Stimulated activated naive CD8-positive, alpha-beta T cell treated with anti-CD3 and anti-CD28 coated beads, Interleukin-15, amount 100 ng/mL, for 72 hours (primary cell): ENCODE data around the gene SLC35G1.

Source experiments
- ATAC-seq: fragments of 150-1000 bp; cut with Tn5 transposase; 2 replicates; pipeline ENCODE4 v1.10.0; 2021; ENCODE audit warnings: mild to moderate bottlenecking, moderate library complexity
- DNase-seq, 2 donors: peaks; one replicate each; pipeline ENCODE4 v3.0.0; 2021 to 2022
- H3K27ac Mint-ChIP-seq, 2 donors: one replicate each; pipeline ENCODE4 v1.8.0; 2022; ENCODE audit warnings: mild to moderate bottlenecking in 2 of 2, mixed read lengths in 2 of 2, moderate library complexity in 2 of 2
- H3K27me3 Mint-ChIP-seq: one replicate; pipeline ENCODE4 v1.8.0; 2022; ENCODE audit warnings: mixed read lengths
- H3K4me1 Mint-ChIP-seq: one replicate; pipeline ENCODE4 v1.8.0; 2022; ENCODE audit warnings: mild to moderate bottlenecking, mixed read lengths
- H3K4me3 Mint-ChIP-seq, 2 donors: one replicate each; pipeline ENCODE4 v1.8.0; 2022; ENCODE audit warnings: mild to moderate bottlenecking in 2 of 2, mixed read lengths in 2 of 2, moderate library complexity in 1 of 2
- H3K9me3 Mint-ChIP-seq, 2 donors: one replicate each; pipeline ENCODE4 v1.8.0; 2022; ENCODE audit warnings: mixed read lengths in 2 of 2

The SLC35G1 gene, protein sequence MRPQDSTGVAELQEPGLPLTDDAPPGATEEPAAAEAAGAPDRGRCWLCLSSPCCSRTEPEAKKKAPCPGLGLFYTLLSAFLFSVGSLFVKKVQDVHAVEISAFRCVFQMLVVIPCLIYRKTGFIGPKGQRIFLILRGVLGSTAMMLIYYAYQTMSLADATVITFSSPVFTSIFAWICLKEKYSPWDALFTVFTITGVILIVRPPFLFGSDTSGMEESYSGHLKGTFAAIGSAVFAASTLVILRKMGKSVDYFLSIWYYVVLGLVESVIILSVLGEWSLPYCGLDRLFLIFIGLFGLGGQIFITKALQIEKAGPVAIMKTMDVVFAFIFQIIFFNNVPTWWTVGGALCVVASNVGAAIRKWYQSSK

DNA sequence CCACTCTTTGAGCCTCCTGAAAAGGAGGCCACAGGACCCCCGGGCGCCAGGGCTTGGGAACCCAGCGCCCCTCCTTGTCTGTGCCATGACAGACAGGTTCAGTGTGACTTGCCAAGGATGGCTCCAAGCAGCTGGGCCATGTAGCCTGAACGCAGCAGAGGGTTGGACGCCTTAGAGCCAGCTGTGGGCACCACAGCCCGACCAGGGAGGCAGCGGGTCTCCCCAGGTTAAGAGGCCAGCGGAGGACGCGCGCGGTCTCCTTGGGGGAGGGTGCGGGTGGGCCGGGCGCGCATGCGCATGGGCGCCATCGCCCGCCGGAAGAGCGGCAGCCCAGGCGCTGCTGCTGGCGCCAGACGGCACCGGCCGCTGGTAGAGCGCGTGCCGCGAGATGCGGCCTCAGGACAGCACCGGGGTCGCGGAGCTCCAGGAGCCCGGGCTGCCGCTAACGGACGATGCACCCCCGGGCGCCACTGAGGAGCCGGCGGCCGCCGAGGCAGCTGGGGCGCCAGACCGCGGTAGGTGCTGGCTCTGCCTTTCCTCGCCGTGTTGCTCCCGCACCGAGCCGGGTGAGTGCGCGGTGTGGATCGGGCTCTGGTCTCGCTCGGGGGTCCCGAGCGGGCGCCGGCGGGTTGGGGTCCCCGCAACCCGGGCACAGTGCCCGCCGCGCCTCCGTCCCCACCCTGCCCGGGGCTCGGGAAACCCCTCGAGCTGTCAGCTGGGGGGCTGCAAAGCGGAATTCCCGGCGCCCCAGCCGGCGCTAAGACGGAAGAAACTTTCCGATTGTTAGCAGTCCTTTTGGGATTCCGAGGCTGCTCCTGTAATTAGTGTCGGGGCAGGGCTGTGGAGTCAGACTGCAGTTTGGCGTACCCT is at the start of gene SLC35G1:
TSS of gene SLC35G1 (plus strand) at position 333 of the 870 bp plus-strand sequence. CDS start at position 389, 56 bp downstream.
- Mint-ChIP-seq H3K4me3 (peak within 1 kb of the TSS; percentile 77 to 85), H3K4me1 (peaks cover 40% of the 10 kb centered on the region), H3K27me3 (peaks cover 16% of the 10 kb centered on the region), H3K27ac (peak within 1 kb of the TSS; percentile 85 to 87), H3K9me3 (no peaks in the 10 kb centered on the region)
- ATAC-seq (peak; percentile 93), DNase-seq (peak; percentile 55 to 69)

DNA sequence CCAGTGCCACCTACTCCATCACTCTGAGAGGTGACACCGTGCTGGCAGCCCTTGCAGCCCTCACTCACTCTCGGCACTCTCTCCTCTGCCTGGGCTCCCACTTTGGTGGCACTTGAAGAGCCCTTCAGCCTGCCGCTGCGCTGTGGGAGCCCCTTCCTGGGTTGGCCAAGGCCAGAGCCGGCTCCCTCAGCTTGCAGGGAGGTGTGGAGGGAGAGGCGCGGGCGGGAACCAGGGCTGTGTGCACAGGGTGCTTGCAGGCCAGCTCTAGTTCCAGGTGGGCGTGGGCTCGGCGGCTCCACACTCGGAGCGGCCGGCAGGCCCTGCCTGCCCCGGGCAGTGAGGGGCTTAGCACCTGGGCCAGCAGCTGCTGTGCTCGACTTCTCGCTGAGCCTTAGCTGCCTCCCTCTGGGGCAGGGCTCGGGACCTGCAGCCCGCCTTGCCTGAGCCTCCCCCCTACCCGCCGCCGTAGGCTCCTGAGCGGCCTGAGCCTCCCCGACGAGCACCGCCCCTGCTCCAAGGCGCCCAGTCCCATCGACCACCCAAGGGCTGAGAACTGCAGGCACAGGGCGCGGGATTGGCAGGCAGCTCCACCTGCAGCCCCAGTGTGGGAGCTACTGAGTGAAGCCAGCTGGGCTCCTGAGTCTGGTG is 48.7 kb upstream of the SLC35G1 start:
- no peak overlapping the region for H3K27ac Mint-ChIP-seq
- no peak for DNase-seq
- H3K9me3 Mint-ChIP-seq: no peaks in the 10 kb centered on the region
- ATAC-seq: no peak
- H3K27me3 Mint-ChIP-seq: no peaks in the 10 kb centered on the region
- H3K4me3 Mint-ChIP-seq: no peak overlapping the region
- H3K4me1 Mint-ChIP-seq: no peaks in the 10 kb centered on the region

DNA sequence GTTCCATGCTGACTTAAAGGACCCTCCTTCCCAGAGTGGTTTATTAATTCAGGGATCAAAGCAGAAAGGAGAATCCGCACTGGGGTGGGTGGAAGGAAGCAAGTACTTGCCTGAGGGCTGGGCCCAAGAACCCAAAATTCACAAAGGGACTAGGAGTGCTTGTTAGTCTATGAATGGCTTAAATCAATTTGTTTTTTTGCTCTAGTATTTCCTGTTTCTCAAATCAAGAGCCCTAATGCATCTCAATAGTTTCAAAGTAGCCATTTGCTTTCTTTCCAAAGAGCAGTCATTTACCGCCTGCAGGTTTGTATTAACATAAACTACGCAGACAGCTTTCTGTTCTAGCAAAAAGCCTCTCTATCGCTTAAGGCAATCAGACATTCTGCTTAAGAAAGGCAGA is 44.2 kb upstream of the SLC35G1 start:
- Mint-ChIP-seq H3K27me3 (no peaks in the 10 kb centered on the region), H3K4me3 (no peak overlapping the region), H3K27ac (no peak overlapping the region), H3K4me1 (no peaks in the 10 kb centered on the region), H3K9me3 (no peaks in the 10 kb centered on the region)
- DNase-seq (no peak), ATAC-seq (no peak)

DNA sequence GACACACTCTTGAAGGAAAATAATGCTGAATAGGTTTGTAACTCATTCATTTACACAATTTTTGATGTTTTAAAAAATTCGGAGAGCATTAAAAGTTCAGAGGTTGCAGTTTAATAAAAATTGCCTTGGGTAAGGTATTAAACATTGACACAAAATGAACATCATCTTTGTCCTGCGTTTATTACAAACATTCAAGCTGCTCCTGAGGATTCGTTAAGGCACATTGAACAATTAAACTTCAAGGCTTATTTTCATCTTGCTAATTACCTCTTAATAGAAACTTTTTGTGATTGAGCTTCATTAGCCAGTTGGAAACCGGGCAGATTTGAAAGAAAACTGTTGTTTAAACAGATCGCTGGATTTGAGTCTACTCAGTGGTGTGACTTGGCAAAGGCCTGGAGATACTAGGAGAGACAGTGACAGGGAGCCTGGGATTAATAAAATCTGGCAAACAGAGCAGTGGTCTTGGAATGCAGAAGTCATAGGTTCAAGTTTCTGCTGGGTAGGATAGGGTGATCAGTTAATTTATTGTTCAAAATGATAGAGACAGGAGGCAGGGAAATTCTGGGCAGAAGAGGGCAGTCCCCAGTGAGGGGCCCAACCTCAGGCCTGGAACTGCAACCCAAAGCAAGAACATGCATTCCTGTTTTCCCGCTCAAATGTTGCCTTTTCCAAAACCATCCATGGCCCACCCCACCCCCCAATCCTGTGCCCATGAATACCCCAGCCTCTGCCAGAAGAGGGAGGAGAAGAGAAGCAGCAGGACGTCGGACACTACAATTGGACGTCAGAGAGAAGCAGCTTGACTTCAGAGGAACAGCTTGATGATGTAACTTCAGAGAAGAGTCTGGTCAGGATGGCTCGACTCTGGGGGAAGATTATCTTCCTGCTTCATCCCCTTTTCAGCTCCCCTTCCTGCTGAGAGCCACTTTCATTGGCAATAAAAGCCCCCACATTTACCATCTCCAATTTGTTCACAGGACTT is 43.5 kb upstream of the SLC35G1 start:
- Mint-ChIP-seq H3K4me3 (no peak overlapping the region), H3K9me3 (no peaks in the 10 kb centered on the region), H3K27ac (no peak overlapping the region), H3K4me1 (no peaks in the 10 kb centered on the region), H3K27me3 (peaks cover 2% of the 10 kb centered on the region)
- ATAC-seq (no peak), DNase-seq (no peak)

DNA sequence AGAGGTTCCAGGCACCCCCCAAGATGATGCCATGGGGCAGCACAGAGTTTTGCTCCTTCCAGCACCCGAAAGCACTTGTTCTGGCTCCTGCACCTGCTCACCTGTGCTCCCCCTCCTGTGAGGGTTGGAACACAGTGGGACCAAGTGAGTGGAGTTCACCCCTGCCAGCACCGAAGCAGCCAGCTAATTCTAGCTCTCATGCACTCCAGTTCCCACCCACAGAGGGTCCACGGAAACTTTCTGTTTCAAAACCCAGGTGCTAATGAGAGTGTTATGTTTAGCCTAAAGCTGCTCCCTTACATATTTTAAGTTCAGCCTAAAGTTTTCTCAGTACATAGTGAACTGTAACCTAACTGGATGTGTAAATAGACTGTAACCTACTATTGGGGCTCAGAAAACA is 42.6 kb upstream of the SLC35G1 start:
- Mint-ChIP-seq H3K4me3 (no peak overlapping the region), H3K9me3 (no peaks in the 10 kb centered on the region), H3K27ac (no peak overlapping the region), H3K4me1 (no peaks in the 10 kb centered on the region), H3K27me3 (peaks cover 9% of the 10 kb centered on the region)
- DNase-seq (no peak), ATAC-seq (no peak)

DNA sequence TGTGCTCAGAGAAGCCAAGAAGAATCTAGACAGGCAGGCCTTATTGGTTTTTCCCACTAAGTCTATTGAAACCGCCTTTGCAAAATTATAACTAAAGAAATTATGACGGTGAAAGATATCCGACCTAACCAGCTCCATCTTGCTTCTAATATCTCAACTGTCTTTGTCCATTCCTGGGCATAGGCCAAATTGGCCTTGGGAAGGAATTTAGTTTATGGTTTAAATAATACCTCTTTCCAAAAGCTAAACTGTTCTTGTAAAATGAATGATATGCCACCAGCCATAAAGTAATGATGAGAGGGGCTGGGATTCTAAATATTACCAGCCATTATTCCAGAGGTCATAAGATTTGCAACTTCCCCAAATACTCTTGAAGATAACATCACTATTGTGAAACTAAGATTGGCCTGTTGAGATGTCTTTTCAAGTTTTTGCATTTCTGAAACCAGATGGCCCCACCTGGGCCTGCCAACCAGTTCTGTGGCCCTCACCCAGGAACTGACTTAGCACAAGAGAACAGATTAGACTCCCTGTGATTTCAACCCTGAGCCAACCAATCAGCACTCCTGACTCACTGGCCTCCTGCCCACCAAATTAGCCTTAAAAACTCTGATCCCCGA is 41.2 kb upstream of the SLC35G1 start:
- no peak for ATAC-seq
- Mint-ChIP-seq H3K27me3 (peaks cover 9% of the 10 kb centered on the region), H3K4me3 (no peak overlapping the region), H3K27ac (no peak overlapping the region), H3K4me1 (no peaks in the 10 kb centered on the region), H3K9me3 (no peaks in the 10 kb centered on the region)
- no peak for DNase-seq

DNA sequence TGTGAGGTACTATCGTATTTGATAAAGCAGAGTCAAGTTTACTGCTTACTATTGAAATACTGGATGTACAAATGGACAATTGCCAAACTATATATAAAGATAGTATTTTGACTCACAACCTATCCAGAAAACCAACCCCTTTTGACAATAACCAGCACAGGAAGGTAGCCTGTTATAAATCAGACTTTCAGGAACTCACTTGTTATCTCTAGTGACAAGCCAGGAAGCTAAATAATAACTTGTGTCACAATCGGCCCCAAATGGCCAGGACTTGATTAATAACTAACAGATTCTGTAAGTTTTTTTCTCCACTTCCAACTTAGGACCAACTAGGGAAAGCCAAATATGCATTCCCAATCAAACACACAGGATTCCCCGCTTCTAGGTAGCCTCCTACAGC is 38.8 kb upstream of the SLC35G1 start:
- no peak overlapping the region for H3K4me3 Mint-ChIP-seq
- no peaks in the 10 kb centered on the region for H3K9me3 Mint-ChIP-seq
- no peak for ATAC-seq
- DNase-seq: no peak
- H3K27me3 Mint-ChIP-seq: peaks cover 9% of the 10 kb centered on the region
- H3K4me1 Mint-ChIP-seq: no peaks in the 10 kb centered on the region
- no peak overlapping the region for H3K27ac Mint-ChIP-seq

DNA sequence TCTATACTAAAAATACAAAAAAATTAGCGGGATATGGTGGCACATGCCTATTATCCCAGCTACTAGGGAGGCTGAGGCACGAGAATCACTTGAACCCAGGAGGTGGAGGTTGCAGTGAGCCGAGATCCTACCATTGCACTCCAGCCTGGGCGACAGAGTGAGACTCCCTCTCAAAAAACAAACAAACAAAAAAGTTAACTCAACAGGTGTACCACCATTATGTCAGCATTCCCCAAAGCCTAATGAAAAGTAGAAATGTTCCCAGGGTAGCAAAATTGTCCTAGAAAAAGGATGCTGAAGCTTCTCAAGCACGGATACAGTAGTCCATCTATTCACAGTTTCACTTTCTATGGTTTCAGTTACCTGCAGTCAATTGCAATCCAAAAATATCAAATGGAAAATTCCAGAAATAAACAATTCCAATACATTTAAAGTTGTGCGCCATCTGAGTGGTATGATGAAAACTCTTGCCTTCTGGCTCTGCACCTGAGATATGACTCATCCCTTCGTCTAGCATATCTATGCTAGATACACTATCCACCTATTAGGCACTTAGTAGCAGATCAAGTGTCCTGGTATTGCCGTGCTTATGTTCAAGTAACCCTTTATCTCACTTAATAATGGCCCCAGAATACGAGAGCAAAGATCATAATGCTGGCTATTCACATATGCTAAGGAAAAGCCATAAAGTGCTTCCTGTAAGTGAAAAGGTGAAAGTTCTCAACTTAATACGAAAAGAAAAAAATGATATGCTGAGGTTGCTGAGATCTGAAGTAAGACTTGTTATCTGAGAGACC is 37.2 kb upstream of the SLC35G1 start:
- DNase-seq (no peak), ATAC-seq (no peak)
- Mint-ChIP-seq H3K9me3 (no peaks in the 10 kb centered on the region), H3K4me3 (no peak overlapping the region), H3K27ac (no peak overlapping the region), H3K27me3 (peaks cover 9% of the 10 kb centered on the region), H3K4me1 (no peaks in the 10 kb centered on the region)

DNA sequence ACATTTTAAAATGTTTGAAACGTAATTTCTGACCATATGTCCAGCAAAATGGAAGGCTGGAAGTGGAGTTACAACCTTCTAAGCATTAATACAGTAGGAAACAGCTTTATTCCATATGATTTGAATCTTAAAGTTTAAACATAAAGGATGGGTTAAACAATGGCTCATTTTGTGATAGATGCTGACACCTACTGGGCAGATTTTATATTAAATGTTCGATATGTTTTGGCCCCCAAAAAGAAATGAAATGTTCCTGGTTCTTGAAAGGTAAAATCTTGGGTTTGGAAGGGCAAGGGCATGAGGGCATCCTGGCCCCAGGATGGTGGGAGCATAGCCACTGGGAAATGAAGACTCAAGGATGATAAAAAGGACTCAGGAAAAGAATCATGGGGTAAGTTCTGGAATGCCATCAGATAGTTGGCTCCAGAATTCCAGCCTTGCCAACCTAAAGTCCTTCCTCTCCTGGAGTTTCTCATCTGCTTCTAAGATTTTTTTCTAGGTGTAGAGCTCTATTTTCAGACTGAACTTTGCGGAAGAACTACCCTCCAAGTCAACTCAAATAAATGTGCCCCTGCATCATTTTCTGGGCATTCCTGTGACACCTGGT is 34.6 kb upstream of the SLC35G1 start:
- ATAC-seq (no peak), DNase-seq (no peak)
- H3K9me3 Mint-ChIP-seq: no peaks in the 10 kb centered on the region
- H3K4me3 Mint-ChIP-seq: no peak overlapping the region
- no peaks in the 10 kb centered on the region for H3K4me1 Mint-ChIP-seq
- peaks cover 9% of the 10 kb centered on the region for H3K27me3 Mint-ChIP-seq
- no peak overlapping the region for H3K27ac Mint-ChIP-seq

DNA sequence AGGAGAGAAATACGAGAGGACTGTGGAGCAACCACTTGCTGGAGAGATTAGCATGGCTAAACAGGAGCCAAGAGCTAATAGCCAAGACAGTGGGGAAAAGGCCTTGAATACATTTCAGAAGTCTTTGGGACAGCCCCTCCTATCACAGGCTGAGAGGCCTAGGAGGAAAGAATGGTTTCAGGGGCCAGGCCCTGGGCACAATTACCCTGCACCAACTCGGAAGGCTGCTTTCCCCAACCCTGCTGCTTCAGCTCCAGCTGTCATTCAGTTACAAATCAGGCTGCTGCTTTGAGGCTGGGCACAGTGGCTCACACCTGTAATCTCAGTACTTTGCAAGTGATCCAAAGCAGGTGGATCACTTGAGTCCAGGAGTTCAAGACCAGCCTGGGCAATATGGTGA is 32.0 kb upstream of the SLC35G1 start:
- ATAC-seq (no peak), DNase-seq (no peak)
- H3K9me3 Mint-ChIP-seq: no peaks in the 10 kb centered on the region
- no peak overlapping the region for H3K4me3 Mint-ChIP-seq
- peaks cover 5% of the 10 kb centered on the region for H3K27me3 Mint-ChIP-seq
- no peaks in the 10 kb centered on the region for H3K4me1 Mint-ChIP-seq
- no peak overlapping the region for H3K27ac Mint-ChIP-seq

DNA sequence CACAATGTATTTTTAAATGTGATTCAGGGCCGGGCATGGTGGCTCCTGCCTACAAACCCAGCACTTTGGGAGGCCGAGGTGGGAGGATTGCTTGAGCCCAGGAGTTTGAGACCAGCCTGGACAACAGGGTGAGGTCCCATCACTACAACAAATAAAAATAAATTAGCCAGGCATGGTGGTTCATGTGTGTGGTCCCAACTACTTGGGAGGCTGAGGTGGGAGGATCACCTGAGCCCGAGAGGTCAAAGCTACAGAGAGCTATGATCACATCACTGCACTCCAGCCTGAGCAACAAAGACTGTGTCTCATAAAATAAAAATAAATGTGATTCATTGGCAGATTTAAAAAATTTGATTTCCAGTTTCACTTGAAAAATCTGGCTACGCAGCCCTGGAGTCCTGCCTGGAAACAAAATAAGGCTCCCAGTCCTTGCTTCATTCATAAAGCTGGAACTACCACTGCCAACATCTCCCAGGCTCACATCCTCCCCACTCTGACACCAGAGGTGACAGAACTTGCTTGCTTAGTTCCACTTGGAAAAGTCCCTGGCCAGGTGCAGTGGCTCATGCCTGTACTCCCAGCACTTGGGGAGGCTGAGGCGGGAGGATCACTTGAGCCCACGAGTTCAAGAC is 27.9 kb upstream of the SLC35G1 start:
- no peak overlapping the region for H3K27ac Mint-ChIP-seq
- H3K9me3 Mint-ChIP-seq: no peaks in the 10 kb centered on the region
- no peak overlapping the region for H3K4me3 Mint-ChIP-seq
- H3K27me3 Mint-ChIP-seq: peaks cover 19% of the 10 kb centered on the region
- H3K4me1 Mint-ChIP-seq: no peaks in the 10 kb centered on the region
- DNase-seq (no peak), ATAC-seq (no peak)

DNA sequence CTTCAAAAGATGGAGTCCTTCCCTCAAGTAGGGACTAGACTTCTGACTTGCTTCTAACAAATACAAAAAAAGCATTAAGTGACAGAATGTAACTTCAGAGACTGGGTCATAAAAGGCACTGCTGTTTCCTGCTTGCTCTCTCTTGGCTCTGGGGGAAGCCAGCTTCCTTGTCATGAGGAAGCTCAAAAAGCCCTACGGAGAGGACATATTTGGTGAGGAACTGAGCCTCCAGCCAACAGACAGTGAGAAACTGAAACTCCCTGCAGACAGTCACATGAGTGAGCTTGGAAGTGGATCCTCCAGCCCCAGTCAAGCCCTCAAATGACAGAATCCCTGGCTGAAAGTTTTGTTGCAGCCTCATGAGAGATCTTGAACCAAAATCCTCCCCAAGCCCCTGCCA is 26.3 kb upstream of the SLC35G1 start:
- ATAC-seq (no peak), DNase-seq (no peak)
- Mint-ChIP-seq H3K9me3 (no peaks in the 10 kb centered on the region), H3K4me3 (no peak overlapping the region), H3K27me3 (peaks cover 19% of the 10 kb centered on the region), H3K4me1 (no peaks in the 10 kb centered on the region), H3K27ac (no peak overlapping the region)

DNA sequence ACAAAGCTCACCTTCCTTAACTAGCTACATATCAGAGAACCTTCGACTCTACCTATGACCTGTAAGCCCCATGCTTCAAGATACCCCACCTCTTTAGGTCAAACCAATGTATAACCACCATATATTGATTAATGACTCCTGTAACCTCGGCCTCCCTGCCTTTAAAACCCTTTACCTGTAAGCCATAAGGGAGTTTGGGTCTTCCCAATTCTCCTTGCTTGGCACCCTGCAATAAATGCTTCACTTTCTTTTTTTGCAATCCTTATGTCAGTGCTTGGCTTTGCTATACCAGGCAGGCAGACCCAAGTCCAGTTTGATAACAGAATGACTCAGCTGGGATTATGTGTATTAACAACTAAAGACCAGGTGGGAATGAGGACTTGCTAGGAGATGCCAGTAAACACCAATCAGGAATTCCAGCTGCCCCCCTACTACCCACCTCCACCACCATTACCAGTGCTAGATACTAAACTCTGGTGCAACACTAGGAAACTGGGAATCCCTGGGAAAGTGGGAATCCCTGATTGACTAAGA is 22.0 kb upstream of the SLC35G1 start:
- DNase-seq: no peak
- no peak overlapping the region for H3K27ac Mint-ChIP-seq
- no peak overlapping the region for H3K4me3 Mint-ChIP-seq
- H3K4me1 Mint-ChIP-seq: no peaks in the 10 kb centered on the region
- H3K27me3 Mint-ChIP-seq: peaks cover 39% of the 10 kb centered on the region
- ATAC-seq: no peak
- no peaks in the 10 kb centered on the region for H3K9me3 Mint-ChIP-seq
